Lung (tissue), 12 donors: ENCODE results near the gene EDC4. TPM values are rescaled to one million over a fixed set of nuclear protein-coding genes. Genes with fewer than 3 reads are reported as not detected.
A peak's percentile ranks its signal among the peaks of the same experiment; 100 is the strongest.

Experiments used
- ATAC-seq: fragments of 200-7000 bp; cut with Tn5 transposase; one replicate; pipeline ENCODE4 v1.9.1; 2020; ENCODE audit warnings: moderate number of reproducible peaks; ENCODE audit not compliant: insufficient read depth, low FRiP score
- DNase-seq, 3 donors: peaks; one replicate each; pipeline ENCODE4 v3.0.0-alpha.2; 2013 to 2017
- H3K27ac ChIP-seq, 2 donors: one replicate each; pipeline ENCODE4 v1.5.1; 2013; ENCODE audit warnings: mild to moderate bottlenecking in 2 of 2, moderate library complexity in 2 of 2, control low read depth in 1 of 2, inconsistent platforms in 1 of 2, low read depth in 1 of 2, low read length in 1 of 2
- H3K27me3 ChIP-seq, 3 donors: one replicate each; pipeline ENCODE4 v1.5.1; 2013; ENCODE audit warnings: low read length in 2 of 3; ENCODE audit not compliant: control insufficient read depth in 3 of 3, insufficient read depth in 3 of 3
- H3K36me3 ChIP-seq, 4 donors: one replicate each; pipeline ENCODE4 v1.5.1; 2013; ENCODE audit warnings: low read length in 4 of 4, mild to moderate bottlenecking in 1 of 4, moderate library complexity in 1 of 4; ENCODE audit not compliant: control insufficient read depth in 4 of 4, insufficient read depth in 4 of 4
- H3K4me1 ChIP-seq, 5 donors: one replicate each; pipeline ENCODE4 v1.5.1; 2013; ENCODE audit warnings: low read length in 5 of 5, mild to moderate bottlenecking in 2 of 5, moderate library complexity in 1 of 5; ENCODE audit not compliant: control insufficient read depth in 5 of 5, insufficient read depth in 5 of 5
- H3K4me3 ChIP-seq: one replicate; pipeline ENCODE4 v1.5.1; 2013; ENCODE audit warnings: mild to moderate bottlenecking, control low read depth, moderate library complexity
- H3K9ac ChIP-seq, 2 donors: one replicate each; pipeline ENCODE4 v1.5.1; 2013; ENCODE audit warnings: low read length in 2 of 2, control low read depth in 1 of 2; ENCODE audit not compliant: insufficient read depth in 1 of 2
- H3K9me3 ChIP-seq, 4 donors: one replicate each; pipeline ENCODE4 v1.5.1; 2013; ENCODE audit warnings: low read length in 3 of 4, mild to moderate bottlenecking in 1 of 4, moderate library complexity in 1 of 4; ENCODE audit not compliant: control insufficient read depth in 4 of 4, insufficient read depth in 3 of 4
- CTCF ChIP-seq: IDR thresholded peaks from 2 replicates; pipeline ENCODE4 v1.5.1; 2012; ENCODE audit warnings: mild to moderate bottlenecking; ENCODE audit errors: control extremely low read depth, extremely low read depth
- WGBS, 2 donors: extraction: QIAGEN DNeasy Blood & Tissue Kit; methylation state at CpG; one replicate each; pipeline ENCODE4 v1.1.7; 2013; 5-methylcytosine and 5-hydroxymethylcytosine counted together
- polyA plus RNA-seq, 2 donors: library from polyadenylated mRNA; stranded (reverse); fragments of 200-250 nt; gene quantifications; one replicate each; pipeline ENCODE4 v1.2.1, GENCODE V29; 2013
- total RNA-seq, 2 donors: library from RNA; depleted of rRNA in 1 of 2; stranded (reverse); fragments of >200 nt in 1 of 2; gene quantifications; one replicate each; pipeline ENCODE4 v1.2.1, GENCODE V29; 2014 to 2021
- donor health status: control.
- donor health status: control.
- donor health status: Bipolar disorder and iron deficiency.
- donor health status: healthy.
- donor health status: DM: yes; HTN: yes; CAD: no.

The EDC4 gene
- total and polyA plus RNA-seq, 4 donors: 33.5 to 60.5 (median 39.5) TPM

GRCh38 chr16:67828651-67829050, 44.2 kb upstream of the EDC4 start:
- DNase-seq: no peak
- 95 to 97% methylated on average over 4 of the region's 4 CpGs for WGBS, 2 donors
- H3K9ac ChIP-seq: no peak overlapping the region
- no peaks in the 10 kb centered on the region for H3K9me3 ChIP-seq
- no peak overlapping the region for H3K27ac ChIP-seq
- H3K27me3 ChIP-seq: no peaks in the 10 kb centered on the region
- no peak overlapping the region for H3K4me3 ChIP-seq
- TF ChIP-seq CTCF: no peak
- H3K36me3 ChIP-seq: peaks cover 13 to 46% (median 24%) of the 10 kb centered on the region in 4 donors
- no peak for ATAC-seq
- H3K4me1 ChIP-seq: peaks cover 0 to 12% (median 4%) of the 10 kb centered on the region in 5 donors

GRCh38 chr16:67833030-67833414, 39.8 kb upstream of the EDC4 start:
- Histone ChIP-seq H3K9me3 (no peaks in the 10 kb centered on the region), H3K9ac (peak overlapping the region; percentile 76 to 85), H3K27me3 (no peaks in the 10 kb centered on the region), H3K4me1 (peaks cover 0 to 18% (median 4%) of the 10 kb centered on the region in 5 donors), H3K4me3 (peak overlapping the region; percentile 95), H3K36me3 (peaks cover 13 to 36% (median 24%) of the 10 kb centered on the region in 4 donors), H3K27ac (peak overlapping the region in 1 of 2 donors; percentile 77)
- DNase-seq (no peak), ATAC-seq (peak; percentile 44)
- TF ChIP-seq CTCF: no peak
- WGBS, 2 donors: 1 to 3% methylated on average over 3 of the region's 3 CpGs

- WGBS, 2 donors: 0 to 1% methylated on average over 49 of the region's 49 CpGs
Observed at GRCh38 chr16:67833415-67834241, 39.2 kb upstream of the EDC4 start.

More at GRCh38 chr16:67833415-67834241, 39.2 kb upstream of the EDC4 start:
- no peak for TF ChIP-seq CTCF
- ATAC-seq (peak; percentile 99), DNase-seq (peak; percentile 94 to 95 (median 95))
- H3K36me3 ChIP-seq: peaks cover 13 to 32% (median 22%) of the 10 kb centered on the region in 4 donors
- no peaks in the 10 kb centered on the region for H3K9me3 ChIP-seq
- H3K27me3 ChIP-seq: no peaks in the 10 kb centered on the region
- H3K9ac ChIP-seq: peak overlapping the region; percentile 76 to 85
- peaks cover 0 to 18% (median 4%) of the 10 kb centered on the region in 5 donors for H3K4me1 ChIP-seq
- peak overlapping the region; percentile 95 for H3K4me3 ChIP-seq
- H3K27ac ChIP-seq: peak overlapping the region; percentile 24 to 77
